KOPT-K1 (cell line): Measurements from ENCODE around the gene SRD5A1.

Source experiments
- H3K27ac ChIP-seq: fragments of 200-600 bp; sonication (generic); 2 replicates; pipeline ENCODE4 v1.5.1; 2016; ENCODE audit warnings: antibody characterized with exemption, mild to moderate bottlenecking, low read depth, low read length; ENCODE audit not compliant: poor library complexity, severe bottlenecking
- H3K36me3 ChIP-seq: fragments of 200-600 bp; sonication (generic); 2 replicates; pipeline ENCODE4 v1.5.1; 2017; ENCODE audit warnings: antibody characterized with exemption, mild to moderate bottlenecking, low read length, moderate library complexity; ENCODE audit not compliant: insufficient read depth
- H3K9me3 ChIP-seq: fragments of 200-600 bp; sonication (generic); 2 replicates; pipeline ENCODE4 v1.5.1; 2017; ENCODE audit warnings: antibody characterized with exemption, low read length, mild to moderate bottlenecking; ENCODE audit not compliant: insufficient read depth, poor library complexity, severe bottlenecking

SRD5A1 gene

GRCh38 chr5:6632888-6633468 lies at the start of gene SRD5A1, which contains the start of gene NSUN2:
Gene SRD5A1, plus strand, starts transcription at chr5:6633440. Its CDS starts 137 bp downstream, at chr5:6633577.
Gene NSUN2, minus strand, starts transcription at chr5:6633044. Its CDS starts 65 bp downstream, at chr5:6632979.
- Histone ChIP-seq H3K36me3 (peaks cover 38% of the 10 kb centered on the region), H3K27ac (peak within 1 kb of the TSS; percentile 97), H3K9me3 (no peaks in the 10 kb centered on the region)

GRCh38 chr5:6584101-6584645 lies 49.1 kb upstream of the SRD5A1 start:
- Histone ChIP-seq H3K9me3 (no peaks in the 10 kb centered on the region), H3K36me3 (no peaks in the 10 kb centered on the region)

GRCh38 chr5:6584727-6585126 lies 48.5 kb upstream of the SRD5A1 start:
- no peaks in the 10 kb centered on the region for H3K36me3 ChIP-seq
- H3K27ac ChIP-seq: no peak overlapping the region
- H3K9me3 ChIP-seq: no peaks in the 10 kb centered on the region

More at GRCh38 chr5:6584101-6584645, 49.1 kb upstream of the SRD5A1 start:
- H3K27ac ChIP-seq: no peak overlapping the region

- Histone ChIP-seq H3K9me3 (no peaks in the 10 kb centered on the region), H3K27ac (no peak overlapping the region), H3K36me3 (no peaks in the 10 kb centered on the region)
Observed at GRCh38 chr5:6585168-6585567, 48.1 kb upstream of the SRD5A1 start.

GRCh38 chr5:6585939-6586646 lies 47.1 kb upstream of the SRD5A1 start:
- no peaks in the 10 kb centered on the region for H3K9me3 ChIP-seq
- no peak overlapping the region for H3K27ac ChIP-seq
- H3K36me3 ChIP-seq: no peaks in the 10 kb centered on the region

- Histone ChIP-seq H3K36me3 (no peaks in the 10 kb centered on the region), H3K9me3 (no peaks in the 10 kb centered on the region), H3K27ac (no peak overlapping the region)
Observed at GRCh38 chr5:6586647-6587042, 46.6 kb upstream of the SRD5A1 start.

GRCh38 chr5:6587171-6587570 lies 46.1 kb upstream of the SRD5A1 start:
- Histone ChIP-seq H3K9me3 (no peaks in the 10 kb centered on the region), H3K36me3 (no peaks in the 10 kb centered on the region), H3K27ac (no peak overlapping the region)

GRCh38 chr5:6590581-6590980 lies 42.7 kb upstream of the SRD5A1 start:
- peaks cover 4% of the 10 kb centered on the region; the same call in 1 of the 2 replicates for H3K36me3 ChIP-seq
- H3K27ac ChIP-seq: no peak overlapping the region

GRCh38 chr5:6591671-6592288 lies 41.5 kb upstream of the SRD5A1 start:
- no peak overlapping the region for H3K27ac ChIP-seq
- peaks cover 16% of the 10 kb centered on the region for H3K36me3 ChIP-seq
- H3K9me3 ChIP-seq: no peaks in the 10 kb centered on the region

More at GRCh38 chr5:6590581-6590980, 42.7 kb upstream of the SRD5A1 start:
- H3K9me3 ChIP-seq: no peaks in the 10 kb centered on the region

- Histone ChIP-seq H3K9me3 (no peaks in the 10 kb centered on the region), H3K27ac (no peak overlapping the region)
Observed at GRCh38 chr5:6592601-6593000, 40.6 kb upstream of the SRD5A1 start.

GRCh38 chr5:6593148-6594016 lies 39.9 kb upstream of the SRD5A1 start:
- Histone ChIP-seq H3K9me3 (no peaks in the 10 kb centered on the region), H3K27ac (no peak overlapping the region), H3K36me3 (peaks cover 32% of the 10 kb centered on the region)

More at GRCh38 chr5:6592601-6593000, 40.6 kb upstream of the SRD5A1 start:
- peaks cover 24% of the 10 kb centered on the region for H3K36me3 ChIP-seq

GRCh38 chr5:6594066-6594465 lies 39.2 kb upstream of the SRD5A1 start:
- Histone ChIP-seq H3K36me3 (peaks cover 38% of the 10 kb centered on the region), H3K9me3 (no peaks in the 10 kb centered on the region), H3K27ac (no peak overlapping the region)

GRCh38 chr5:6595405-6595804 lies 37.8 kb upstream of the SRD5A1 start:
- Histone ChIP-seq H3K27ac (no peak overlapping the region), H3K36me3 (peaks cover 52% of the 10 kb centered on the region), H3K9me3 (no peaks in the 10 kb centered on the region)

- Histone ChIP-seq H3K36me3 (peaks cover 62% of the 10 kb centered on the region), H3K9me3 (no peaks in the 10 kb centered on the region)
Observed at GRCh38 chr5:6596388-6596787, 36.9 kb upstream of the SRD5A1 start.

More at GRCh38 chr5:6596388-6596787, 36.9 kb upstream of the SRD5A1 start:
- no peak overlapping the region for H3K27ac ChIP-seq
